ENCODE data around the gene KRT2. TPM values are rescaled to one million over a fixed set of nuclear protein-coding genes. Genes with fewer than 3 reads are reported as not detected.

The KRT2 gene
- total RNA-seq, 1 experiment from 2014 or later: not detected

GRCh38 chr12:52615912-52616311, 36.1 kb downstream of the KRT2 start (continued):
- TF ChIP-seq SMAD4 (CRISPR knock-in tag; IDR thresholded peaks at IDR 0.05) (no peak), FOXP4 (CRISPR knock-in tag; IDR thresholded peaks at IDR 0.05) (no peak), E2F1 (CRISPR knock-in tag; IDR thresholded peaks at IDR 0.05) (no peak), PREB (CRISPR knock-in tag; IDR thresholded peaks at IDR 0.05; ENCODE audit: borderline replicate concordance) (no peak), SMAD3 (CRISPR knock-in tag; IDR thresholded peaks at IDR 0.05; ENCODE audit: borderline replicate concordance) (no peak)

GRCh38 chr12:52615208-52615868, 36.7 kb downstream of the KRT2 start:
- CTCF ChIA-PET: no interaction called here
- TF ChIP-seq FOXP4 (CRISPR knock-in tag; IDR thresholded peaks at IDR 0.05): no peak
- TF ChIP-seq JUN (CRISPR knock-in tag; IDR thresholded peaks at IDR 0.05): no peak
- TF ChIP-seq USF2 (CRISPR knock-in tag; IDR thresholded peaks at IDR 0.05): no peak
- TF ChIP-seq ZNF317 (CRISPR knock-in tag; IDR thresholded peaks at IDR 0.05; ENCODE audit: borderline replicate concordance, low read depth): no peak
- no peak for TF ChIP-seq NR1H2 (CRISPR knock-in tag; IDR thresholded peaks at IDR 0.05)
- no peak for TF ChIP-seq E2F5 (CRISPR knock-in tag; IDR thresholded peaks at IDR 0.05)
- TF ChIP-seq ZNF512 (CRISPR knock-in tag; IDR thresholded peaks at IDR 0.05; ENCODE audit: borderline replicate concordance): no peak
- TF ChIP-seq ETV6 (CRISPR knock-in tag; IDR thresholded peaks at IDR 0.05): no peak
- no peak for TF ChIP-seq SMAD3 (CRISPR knock-in tag; IDR thresholded peaks at IDR 0.05; ENCODE audit: borderline replicate concordance)
- peaks cover 3% of the 10 kb centered on the region; the same call in 1 of the 2 replicates for H3K27me3 Mint-ChIP-seq (ENCODE audit: low read depth)

More at GRCh38 chr12:52615208-52615868, 36.7 kb downstream of the KRT2 start:
- Mint-ChIP-seq H3K4me1 (peaks cover 4% of the 10 kb centered on the region; the same call in 1 of the 2 replicates), H3K9me3 (no peaks in the 10 kb centered on the region), H3K27ac (no peak overlapping the region), H3K4me3 (no peak overlapping the region), H3K36me3 (no peaks in the 10 kb centered on the region)
- POLR2A ChIA-PET: no interaction called here
- ATAC-seq: no peak
- DNase-seq (ENCODE audit: low spot score): no peak
